HG03139 (cell line): ENCODE measurements around the gene TTC7B.

ENCODE experiments used
- ATAC-seq: cut with Tn5 transposase; IDR thresholded peaks from one replicate; pipeline ENCODE4 v1.9.1; 2021; ENCODE audit not compliant: unreplicated experiment

The TTC7B gene

GRCh38 chr14:90580377-90581335 lies 235.6 kb downstream of the TTC7B start:
- ATAC-seq, result no peak

DNA sequence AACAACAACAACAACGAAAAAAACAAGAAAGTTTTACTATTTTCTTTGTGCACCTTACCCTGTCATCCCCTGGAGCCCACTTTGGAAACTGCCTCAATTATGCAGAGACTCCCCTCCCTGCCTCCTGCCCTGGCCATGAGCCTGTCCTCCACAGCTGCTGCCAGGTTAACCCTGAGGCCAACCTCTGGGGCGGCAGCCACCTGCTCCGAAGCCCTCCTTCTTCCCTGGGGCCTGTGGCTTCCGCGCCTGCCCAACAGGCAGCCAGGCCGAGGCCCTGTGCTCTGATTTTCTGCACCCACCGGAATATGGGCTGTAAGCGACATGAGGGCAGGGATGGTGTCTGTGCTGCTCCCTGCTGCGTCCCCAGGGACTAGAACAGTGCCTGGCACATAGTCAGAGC lies 236.4 kb downstream of the TTC7B start:
- ATAC-seq, result no peak

GRCh38 chr14:90579088-90579487 lies 237.1 kb downstream of the TTC7B start:
- ATAC-seq, result no peak

DNA sequence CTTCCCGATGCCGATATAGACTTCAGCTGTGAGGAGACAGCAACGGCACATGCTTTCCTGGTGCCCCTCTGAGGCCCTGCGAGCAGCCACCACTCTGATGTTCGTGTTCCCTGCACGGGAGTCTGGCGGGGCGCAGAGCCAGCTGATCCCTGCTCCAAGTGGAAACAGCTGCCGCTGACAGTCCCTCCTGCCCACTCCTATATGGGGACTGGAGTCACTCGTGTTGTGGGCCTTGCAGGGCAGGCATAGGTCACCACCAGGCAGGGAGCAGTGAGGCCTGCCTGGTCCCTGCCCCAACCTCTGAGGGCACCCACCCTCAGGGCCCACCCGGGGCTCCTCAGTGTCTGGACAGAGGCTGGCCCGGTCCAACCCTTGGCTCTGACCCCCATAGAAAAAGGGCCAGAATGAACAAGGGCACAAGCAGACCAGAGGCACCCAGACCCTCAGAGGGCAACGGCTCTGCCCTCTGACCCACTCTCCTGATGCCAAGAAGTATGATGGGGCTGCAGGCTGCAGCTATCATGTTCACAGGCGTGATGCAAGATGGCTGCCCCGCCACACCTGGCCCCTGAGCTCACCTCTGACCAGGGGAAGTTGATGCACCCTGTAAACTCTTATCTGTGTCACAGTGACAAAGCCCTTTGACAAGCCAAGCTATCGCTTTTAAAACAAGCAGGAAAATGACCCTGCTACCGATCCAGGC lies 237.8 kb downstream of the TTC7B start:
- ATAC-seq, result no peak

DNA sequence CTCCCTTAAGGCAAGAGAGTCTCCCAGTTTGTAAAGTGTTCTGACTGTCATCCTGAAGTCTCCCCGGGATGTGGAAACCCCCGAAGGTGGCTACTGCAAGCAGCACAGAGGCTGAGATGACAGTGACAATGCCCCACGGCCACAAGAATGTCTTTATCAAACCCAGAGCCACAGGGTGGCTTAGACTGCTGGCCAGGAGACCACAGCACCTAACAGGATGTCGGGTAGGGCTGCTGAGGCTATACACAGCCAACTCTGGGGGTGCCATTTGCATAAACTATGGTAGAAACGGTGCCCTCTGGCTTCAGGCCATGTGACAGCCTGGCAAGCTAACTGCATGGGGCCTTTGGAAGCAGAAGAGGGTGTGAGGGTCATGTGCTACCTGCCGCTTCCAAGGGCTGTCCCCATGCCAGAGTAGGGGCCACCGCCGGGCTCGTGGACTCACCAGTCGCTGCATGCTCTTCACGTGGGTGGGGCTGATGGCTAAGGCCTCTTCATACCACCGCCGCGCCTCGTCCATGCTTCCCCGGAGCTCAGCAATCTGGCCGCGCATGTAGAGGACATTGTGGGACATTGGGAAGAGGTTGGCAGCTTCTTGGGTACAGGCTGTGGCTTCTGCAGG lies 238.5 kb downstream of the TTC7B start:
- ATAC-seq, result no peak

DNA sequence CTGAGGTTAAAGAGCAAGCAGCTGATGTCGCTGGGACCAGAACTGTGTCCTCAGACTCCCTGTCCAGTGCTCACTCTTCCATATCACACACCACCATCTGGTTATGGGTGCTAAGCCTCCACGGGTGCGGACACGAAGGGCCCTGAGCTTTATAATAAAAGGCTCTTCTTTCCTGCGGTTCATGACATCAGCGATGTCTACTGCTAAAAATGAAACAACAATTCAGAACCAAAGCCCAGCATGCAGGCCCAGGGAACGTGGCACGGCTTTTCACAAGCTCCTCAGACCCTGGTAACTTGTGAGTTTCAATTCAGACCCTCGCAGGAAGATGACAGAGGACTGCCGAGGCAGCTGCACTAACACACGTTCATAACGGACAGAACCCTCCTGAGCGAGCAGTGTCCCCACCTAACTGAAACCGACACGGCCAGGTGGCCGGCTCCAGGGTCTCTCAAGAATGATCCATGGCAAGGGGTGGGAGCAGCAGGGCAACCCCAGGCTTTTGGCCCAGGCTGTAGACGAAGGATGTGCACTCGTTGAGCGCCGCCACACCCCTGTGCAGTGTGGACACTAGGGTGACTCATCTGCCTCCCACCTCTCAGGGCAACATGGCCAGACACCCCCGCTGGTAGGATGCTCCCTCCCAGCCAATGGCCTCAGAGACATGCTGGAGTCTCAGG lies 239.1 kb downstream of the TTC7B start:
- ATAC-seq, result no peak

DNA sequence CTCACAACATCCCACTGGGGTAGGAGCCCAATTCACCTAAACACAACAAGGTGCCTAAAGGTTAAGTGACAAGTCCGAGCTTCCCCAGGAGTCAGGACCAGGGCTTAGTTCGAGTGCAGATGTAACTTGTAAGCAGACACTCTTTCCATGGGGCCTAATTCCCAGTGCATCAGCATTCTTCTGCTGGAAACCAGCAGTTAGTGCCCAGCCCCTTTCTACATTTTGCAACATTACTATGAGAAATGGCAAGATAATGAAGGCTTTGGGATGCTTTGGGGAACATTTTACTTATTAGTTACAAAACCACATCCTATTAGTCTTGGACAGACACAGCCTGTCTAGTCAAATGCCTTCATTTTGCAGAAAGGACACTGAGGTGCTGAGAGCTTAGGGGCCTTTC lies 239.6 kb downstream of the TTC7B start:
- ATAC-seq, result no peak

GRCh38 chr14:90575781-90576180 lies 240.4 kb downstream of the TTC7B start:
- no peak for ATAC-seq

- ATAC-seq, result no peak
These were observed 240.9 kb downstream of the TTC7B start for GRCh38 chr14:90575336-90575735.

- ATAC-seq, result no peak
These were observed 241.8 kb downstream of the TTC7B start for GRCh38 chr14:90574188-90575131.

- ATAC-seq, result no peak
These were observed 242.7 kb downstream of the TTC7B start for GRCh38 chr14:90573385-90574105.

- ATAC-seq, result no peak
These were observed 243.6 kb downstream of the TTC7B start for GRCh38 chr14:90572441-90573150.

GRCh38 chr14:90571149-90571947 lies 244.9 kb downstream of the TTC7B start:
- ATAC-seq, result no peak

DNA sequence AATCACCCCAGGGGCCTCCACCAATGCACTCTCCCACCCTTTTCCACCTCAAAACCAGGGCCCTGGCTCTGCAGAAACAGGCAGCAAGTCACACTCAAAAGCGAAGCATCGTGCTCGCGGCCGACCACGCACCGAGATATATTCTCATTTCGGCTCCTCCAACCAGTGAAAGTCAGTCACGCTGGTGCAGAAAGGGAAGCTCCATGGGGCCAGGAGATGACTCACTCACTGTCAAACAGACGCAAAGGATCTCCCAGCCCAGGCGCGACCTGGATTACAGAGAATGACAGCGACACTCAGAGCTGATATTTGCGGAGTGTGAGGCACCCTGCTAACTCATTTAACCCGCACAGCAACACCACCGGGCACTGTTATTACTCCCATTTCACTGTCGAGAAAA lies 245.8 kb downstream of the TTC7B start:
- ATAC-seq, result no peak

- ATAC-seq, result no peak
These were observed 246.4 kb downstream of the TTC7B start for GRCh38 chr14:90569606-90570387.

DNA sequence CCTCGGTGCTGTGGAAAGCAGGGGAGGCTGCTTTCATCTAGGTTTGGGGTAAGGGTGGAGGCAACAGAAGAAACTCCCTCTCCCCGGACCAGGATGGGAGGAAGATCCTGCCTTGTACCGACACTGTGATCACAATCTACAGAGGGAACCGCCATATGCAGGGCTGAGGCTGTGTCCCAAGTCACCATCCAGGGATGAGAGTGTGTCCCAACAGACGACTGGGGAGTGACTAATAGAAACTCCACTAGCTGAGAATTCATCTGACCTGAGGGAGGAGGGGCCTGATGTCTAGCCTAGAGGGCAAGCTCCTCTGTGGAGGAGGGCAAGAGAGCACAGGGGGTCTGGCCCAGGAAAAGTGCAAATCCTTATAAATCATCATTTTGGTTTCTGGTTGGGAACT lies 247.0 kb downstream of the TTC7B start:
- ATAC-seq, result no peak

- no peak for ATAC-seq
These were observed 247.8 kb downstream of the TTC7B start for GRCh38 chr14:90568405-90568804.
